GM23248 (cell line): ENCODE measurements around the gene RPIA.

Experiments
- EZH2 ChIP-seq: fragments of 200-600 bp; sonication (generic); IDR thresholded peaks from 2 replicates; pipeline ENCODE4 v1.6.1; 2018; ENCODE audit warnings: antibody characterized with exemption, mild to moderate bottlenecking; ENCODE audit not compliant: insufficient read depth, poor library complexity, severe bottlenecking
- EZH2phosphoT487 ChIP-seq: fragments of 200-600 bp; sonication (generic); IDR thresholded peaks from 2 replicates; pipeline ENCODE4 v1.6.1; 2018; ENCODE audit warnings: antibody characterized with exemption, moderate library complexity, mild to moderate bottlenecking, low read depth; ENCODE audit not compliant: insufficient read depth

DNA sequence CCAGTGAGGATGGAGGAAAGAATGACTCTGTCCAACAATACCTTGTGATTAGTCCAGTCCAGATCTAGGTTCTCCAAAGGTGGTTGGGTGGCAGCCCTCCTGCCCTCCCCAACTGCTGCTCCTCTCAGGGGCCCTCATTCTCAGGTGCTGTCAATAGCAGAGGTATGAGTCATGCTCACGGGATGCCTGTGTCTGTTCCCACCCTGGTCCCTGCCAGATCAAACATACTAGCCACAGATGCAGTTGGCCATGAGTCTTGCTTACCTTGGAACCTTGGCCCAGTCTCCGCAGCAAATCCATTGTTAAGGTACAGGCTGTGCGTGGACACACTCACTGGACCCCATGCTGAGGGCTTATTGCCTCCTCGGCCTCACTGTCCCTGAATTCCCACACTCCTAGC is 24.9 kb upstream of the RPIA start:
- TF ChIP-seq EZH2, result no peak
- TF ChIP-seq EZH2phosphoT487, result no peak
